Activated naive CD8-positive, alpha-beta T cell treated with anti-CD3 and anti-CD28 coated beads, Interleukin-2, amount 50 U/mL, for 24 hours (primary cell): ENCODE data around the gene COL15A1.

Source experiments
- ATAC-seq: fragments of 150-1000 bp; cut with Tn5 transposase; one replicate; pipeline ENCODE4 v1.10.0; 2021
- DNase-seq: peaks from one replicate; pipeline ENCODE4 v3.0.0; 2021
- H3K27ac Mint-ChIP-seq: one replicate; pipeline ENCODE4 v1.8.0; 2021; ENCODE audit warnings: mild to moderate bottlenecking, mixed read lengths
- H3K27me3 Mint-ChIP-seq: one replicate; pipeline ENCODE4 v1.8.0; 2021; ENCODE audit warnings: mixed read lengths
- H3K36me3 Mint-ChIP-seq: one replicate; pipeline ENCODE4 v1.8.0; 2021; ENCODE audit warnings: low read depth, mixed read lengths
- H3K4me1 Mint-ChIP-seq: one replicate; pipeline ENCODE4 v1.8.0; 2021; ENCODE audit warnings: mixed read lengths
- H3K4me3 Mint-ChIP-seq: one replicate; pipeline ENCODE4 v1.8.0; 2021; ENCODE audit warnings: mild to moderate bottlenecking, moderate library complexity, mixed read lengths
- H3K9me3 Mint-ChIP-seq: one replicate; pipeline ENCODE4 v1.8.0; 2021; ENCODE audit warnings: mixed read lengths

The COL15A1 gene

DNA sequence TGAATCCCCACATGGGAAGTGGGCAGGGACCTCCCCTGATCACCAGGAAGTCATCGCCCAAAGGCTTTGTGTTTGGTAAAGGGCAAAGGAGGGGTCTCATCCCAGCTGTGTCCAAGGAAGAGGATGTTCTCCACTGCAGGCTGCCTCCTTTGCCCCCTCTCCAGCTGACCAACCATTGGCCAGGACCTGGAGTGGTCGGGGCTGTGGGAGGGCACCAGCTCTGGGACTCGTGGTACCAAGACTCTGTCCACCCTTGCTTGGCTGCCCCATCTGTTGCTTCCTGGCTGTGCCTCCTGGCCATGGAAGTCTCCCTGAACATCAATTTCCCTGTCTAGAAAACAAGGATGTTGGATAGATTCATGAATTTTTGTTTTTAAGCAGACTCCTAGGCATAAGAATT lies 34.1 kb downstream of the COL15A1 start:
- Mint-ChIP-seq H3K4me1 (peaks cover 8% of the 10 kb centered on the region), H3K36me3 (no peaks in the 10 kb centered on the region), H3K9me3 (no peaks in the 10 kb centered on the region), H3K27ac (no peak overlapping the region), H3K27me3 (peaks cover 9% of the 10 kb centered on the region), H3K4me3 (no peak overlapping the region)
- ATAC-seq (no peak), DNase-seq (no peak)

DNA sequence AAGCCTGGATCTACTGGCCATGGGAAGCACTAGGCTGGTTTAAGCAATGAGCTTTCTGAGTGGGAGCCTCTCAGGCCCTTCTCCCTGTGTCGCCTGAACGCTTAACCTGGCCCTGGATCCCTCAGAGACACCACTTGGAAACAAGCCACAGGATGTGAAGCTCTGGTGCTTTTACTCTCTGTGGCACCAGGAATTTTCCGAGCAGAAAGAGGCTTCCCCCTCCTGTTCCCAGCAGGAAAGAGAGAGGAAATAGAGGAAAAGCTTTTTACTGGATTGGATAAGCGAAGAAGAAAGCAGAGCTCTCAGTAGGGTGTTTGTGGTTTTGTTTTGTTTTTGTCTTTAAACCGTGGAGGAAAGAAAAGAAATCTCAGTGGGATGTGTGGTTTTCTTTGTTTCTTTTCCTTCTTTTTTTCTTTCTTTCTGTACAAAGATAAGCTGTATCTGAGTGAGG lies 34.5 kb downstream of the COL15A1 start:
- no peak overlapping the region for H3K27ac Mint-ChIP-seq
- H3K27me3 Mint-ChIP-seq, result peaks cover 9% of the 10 kb centered on the region
- H3K36me3 Mint-ChIP-seq, result no peaks in the 10 kb centered on the region
- no peak for DNase-seq
- no peak overlapping the region for H3K4me3 Mint-ChIP-seq
- no peaks in the 10 kb centered on the region for H3K9me3 Mint-ChIP-seq
- ATAC-seq, result no peak
- H3K4me1 Mint-ChIP-seq, result peaks cover 8% of the 10 kb centered on the region

DNA sequence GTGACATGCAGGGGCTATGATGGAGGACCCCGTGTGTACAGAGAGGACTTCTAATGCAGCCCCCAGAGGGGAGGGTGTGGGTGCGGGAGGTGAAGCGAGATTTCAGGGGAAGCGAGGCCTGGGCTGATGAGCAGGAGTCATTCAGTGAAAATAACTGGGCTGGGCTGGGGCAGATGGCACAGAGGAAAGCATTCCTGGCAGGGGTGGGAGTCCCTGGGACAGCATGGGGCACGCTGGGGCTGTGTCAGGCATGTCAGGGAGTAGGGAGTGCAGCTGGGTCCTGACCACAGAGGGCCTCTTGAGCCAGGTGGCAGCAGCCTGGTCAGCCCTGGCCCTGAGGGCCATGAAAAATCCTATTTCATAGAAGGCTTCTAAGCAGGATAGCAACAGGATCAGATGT lies 36.6 kb downstream of the COL15A1 start:
- peaks cover 5% of the 10 kb centered on the region for H3K4me1 Mint-ChIP-seq
- H3K9me3 Mint-ChIP-seq, result no peaks in the 10 kb centered on the region
- no peak for DNase-seq
- no peak overlapping the region for H3K4me3 Mint-ChIP-seq
- ATAC-seq, result no peak
- H3K27me3 Mint-ChIP-seq, result peaks cover 9% of the 10 kb centered on the region
- no peaks in the 10 kb centered on the region for H3K36me3 Mint-ChIP-seq
- no peak overlapping the region for H3K27ac Mint-ChIP-seq

DNA sequence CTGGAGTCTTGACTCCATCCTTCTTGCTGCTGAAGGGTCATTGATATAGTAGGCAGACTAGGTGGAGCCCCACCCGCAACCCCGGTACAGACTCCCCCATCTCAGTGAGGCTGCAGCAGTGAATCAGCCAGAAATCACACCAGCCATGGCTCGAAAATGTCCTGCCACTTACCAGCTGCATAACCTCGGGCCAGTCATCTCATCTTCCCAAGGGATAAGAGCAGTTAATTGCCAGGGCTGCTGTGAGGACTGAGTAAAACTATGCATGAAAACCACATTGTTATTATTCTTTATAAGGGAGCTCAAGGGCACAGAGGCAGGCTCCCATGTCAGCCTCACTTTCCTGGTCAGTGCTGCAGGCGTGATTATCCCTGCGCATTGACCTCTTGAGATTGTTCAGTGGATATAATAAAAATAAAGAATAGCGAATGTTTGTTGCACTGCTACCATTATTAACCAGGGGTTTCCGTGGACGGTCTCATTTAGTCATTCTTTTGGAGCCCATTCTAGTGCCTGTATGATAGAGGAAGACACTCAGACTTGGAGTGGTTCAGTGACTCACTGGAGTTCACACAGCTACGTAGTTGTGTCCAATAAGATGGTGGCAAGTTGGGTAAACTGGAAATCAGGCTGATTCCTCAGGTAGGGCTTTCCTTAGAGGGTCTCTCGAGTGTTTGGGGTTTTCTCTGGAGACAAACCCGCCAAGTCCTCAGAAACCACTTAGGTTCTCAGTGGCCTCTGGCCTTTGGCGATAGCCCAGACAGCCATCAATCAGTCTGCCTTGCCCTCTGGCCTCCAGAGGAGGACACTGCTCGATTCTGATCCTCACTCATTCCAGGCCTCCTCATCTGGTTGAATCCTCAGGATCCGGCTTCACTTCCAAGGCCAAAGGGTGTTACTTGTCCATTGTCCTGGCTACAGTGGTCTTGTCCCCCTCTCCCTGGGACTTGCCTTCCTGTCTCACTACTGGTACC lies 39.9 kb downstream of the COL15A1 start:
- Mint-ChIP-seq H3K4me1 (no peaks in the 10 kb centered on the region), H3K4me3 (no peak overlapping the region), H3K27ac (no peak overlapping the region), H3K36me3 (no peaks in the 10 kb centered on the region), H3K27me3 (peaks cover 4% of the 10 kb centered on the region), H3K9me3 (no peaks in the 10 kb centered on the region)
- DNase-seq (no peak), ATAC-seq (no peak)

DNA sequence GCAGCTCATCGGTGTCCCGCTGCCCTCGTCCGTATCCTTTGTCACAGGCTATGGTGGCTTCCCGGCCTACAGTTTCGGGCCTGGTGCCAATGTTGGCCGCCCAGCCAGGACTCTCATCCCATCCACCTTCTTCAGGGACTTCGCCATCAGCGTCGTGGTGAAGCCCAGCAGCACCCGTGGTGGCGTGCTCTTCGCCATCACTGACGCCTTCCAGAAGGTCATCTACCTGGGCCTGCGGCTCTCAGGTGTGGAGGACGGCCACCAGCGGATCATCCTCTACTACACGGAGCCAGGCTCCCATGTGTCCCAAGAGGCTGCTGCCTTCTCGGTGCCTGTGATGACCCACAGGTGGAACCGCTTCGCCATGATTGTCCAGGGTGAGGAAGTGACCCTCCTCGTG lies 41.9 kb downstream of the COL15A1 start:
- ATAC-seq, result no peak
- H3K4me3 Mint-ChIP-seq, result no peak overlapping the region
- H3K36me3 Mint-ChIP-seq, result no peaks in the 10 kb centered on the region

DNA sequence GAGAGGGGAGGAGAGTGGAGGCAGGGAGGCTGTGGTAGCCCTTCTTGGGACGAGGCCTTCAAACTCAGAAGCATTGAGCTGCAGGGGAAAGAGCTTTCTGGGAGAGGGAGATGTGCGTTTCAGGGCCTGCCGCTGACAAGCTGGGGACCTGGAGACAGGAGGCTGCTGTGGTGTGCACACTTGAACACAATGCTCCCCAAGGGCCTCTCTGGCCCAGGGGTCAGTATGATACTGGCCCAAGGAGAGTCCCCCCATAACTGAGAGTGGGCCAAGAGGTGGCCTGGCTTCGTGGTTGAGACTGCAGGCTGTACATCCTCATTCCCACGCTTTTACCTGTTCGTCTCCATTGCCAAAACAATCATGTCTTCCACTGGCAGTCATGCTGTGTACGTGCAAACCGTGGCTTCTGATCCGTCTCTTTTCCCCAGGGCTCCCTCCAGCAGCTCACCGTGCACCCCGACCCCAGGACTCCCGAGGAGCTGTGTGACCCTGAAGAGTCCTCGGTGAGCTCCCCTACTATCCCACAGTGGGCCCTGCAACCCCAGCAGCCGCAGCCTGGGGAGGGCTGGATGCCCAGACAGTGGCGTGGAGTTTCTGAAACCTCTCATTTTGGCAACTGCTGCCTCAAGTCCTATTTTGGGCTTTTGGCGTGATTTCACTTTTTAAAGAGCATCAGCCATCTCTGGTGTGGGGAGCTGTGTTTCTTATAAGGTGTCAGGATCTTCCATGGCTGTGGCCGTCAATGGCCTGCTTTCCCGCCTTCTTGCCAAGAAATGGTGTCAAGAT lies 43.4 kb downstream of the COL15A1 start:
- no peak overlapping the region for H3K27ac Mint-ChIP-seq
- ATAC-seq, result no peak
- DNase-seq, result no peak
- no peaks in the 10 kb centered on the region for H3K36me3 Mint-ChIP-seq
- H3K27me3 Mint-ChIP-seq, result no peaks in the 10 kb centered on the region
- H3K4me3 Mint-ChIP-seq, result no peak overlapping the region
- peaks cover 2% of the 10 kb centered on the region for H3K4me1 Mint-ChIP-seq
- no peaks in the 10 kb centered on the region for H3K9me3 Mint-ChIP-seq

More for the DNA sequence above, 41.9 kb downstream of the COL15A1 start:
- Mint-ChIP-seq H3K27me3 (no peaks in the 10 kb centered on the region), H3K9me3 (no peaks in the 10 kb centered on the region), H3K27ac (no peak overlapping the region), H3K4me1 (peaks cover 2% of the 10 kb centered on the region)
- DNase-seq, result no peak

DNA sequence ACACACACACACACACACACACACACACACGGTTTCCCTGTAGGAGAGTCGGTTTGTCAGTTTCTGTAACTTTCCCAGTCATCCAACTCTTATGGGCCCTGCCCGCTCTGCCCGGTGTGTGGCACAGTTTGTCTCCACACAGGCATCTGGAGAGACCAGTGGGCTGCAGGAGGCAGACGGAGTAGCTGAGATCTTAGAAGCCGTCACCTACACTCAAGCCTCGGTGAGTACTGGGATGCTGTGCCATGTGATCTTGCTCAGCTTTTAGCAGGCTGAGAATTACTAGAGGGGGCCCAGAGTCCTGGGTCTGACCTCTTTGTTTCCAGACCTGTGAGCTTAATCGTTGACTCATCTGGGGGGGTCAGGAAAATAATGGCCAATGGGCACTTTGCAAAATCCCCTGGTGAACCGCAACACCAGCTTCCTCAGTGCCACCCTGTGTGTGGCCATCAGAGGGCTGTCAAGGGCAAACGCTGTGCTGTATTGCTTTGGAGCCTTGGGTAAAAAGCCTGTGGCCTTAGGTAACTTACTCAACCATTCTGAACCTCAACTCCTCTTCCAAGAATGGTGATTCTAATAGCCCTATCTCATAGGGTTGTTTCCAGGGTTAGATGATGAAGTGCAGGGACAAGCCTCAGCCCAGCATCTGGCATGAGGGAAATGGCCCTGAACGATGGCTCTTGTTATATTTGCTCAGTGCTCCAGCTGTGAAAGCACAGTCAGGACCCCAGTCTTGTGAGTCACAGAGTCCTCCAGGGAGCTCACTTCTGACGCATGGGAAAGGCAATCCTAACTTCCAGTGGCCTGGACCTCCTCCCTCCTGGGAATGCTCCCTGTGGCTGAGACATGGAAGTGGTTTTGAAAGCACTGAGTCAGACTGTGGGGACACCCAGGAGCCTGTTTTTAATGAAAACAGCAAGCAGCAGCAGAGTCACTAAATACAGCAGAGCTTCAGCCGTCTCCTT lies 45.6 kb downstream of the COL15A1 start:
- ATAC-seq, result no peak
- Mint-ChIP-seq H3K9me3 (no peaks in the 10 kb centered on the region), H3K36me3 (no peaks in the 10 kb centered on the region), H3K4me1 (peaks cover 14% of the 10 kb centered on the region), H3K27ac (no peak overlapping the region), H3K4me3 (no peak overlapping the region), H3K27me3 (no peaks in the 10 kb centered on the region)
- no peak for DNase-seq

DNA sequence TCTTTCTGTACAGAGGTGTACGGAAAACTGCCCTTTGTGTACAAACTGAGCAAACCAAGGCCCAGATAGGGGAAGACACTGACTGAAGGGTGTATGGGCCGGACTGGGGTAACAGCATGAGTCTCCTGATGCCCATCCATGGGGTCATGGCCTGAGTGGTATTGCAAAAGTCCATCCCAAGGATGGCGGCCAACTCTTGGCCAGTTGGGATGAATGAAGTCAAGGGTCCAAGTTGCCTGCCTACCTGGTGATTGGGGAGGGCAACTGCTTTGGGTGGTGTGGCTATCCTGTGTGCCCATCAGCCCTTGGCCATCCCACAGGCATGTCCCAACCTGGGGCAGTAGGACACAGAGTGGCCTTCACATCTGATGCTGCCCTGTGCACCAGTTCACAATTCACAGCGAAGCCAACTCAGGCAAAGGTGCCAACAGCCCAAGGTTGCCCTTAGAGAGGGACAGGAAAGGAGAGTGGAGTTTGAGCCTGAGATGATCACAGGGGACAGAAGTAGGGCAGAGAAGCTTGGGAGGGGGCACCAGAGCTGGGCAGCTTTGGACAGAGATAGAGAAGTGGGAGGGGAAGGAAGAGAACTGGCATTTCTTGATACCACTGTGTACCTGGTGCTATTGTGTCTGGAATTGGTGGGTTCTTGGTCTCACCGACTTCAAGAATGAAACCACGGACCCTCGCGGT lies 46.6 kb downstream of the COL15A1 start:
- Mint-ChIP-seq H3K27me3 (peaks cover under 1% of the 10 kb centered on the region), H3K9me3 (no peaks in the 10 kb centered on the region), H3K27ac (no peak overlapping the region), H3K4me3 (no peak overlapping the region), H3K4me1 (peaks cover 15% of the 10 kb centered on the region), H3K36me3 (no peaks in the 10 kb centered on the region)
- no peak for DNase-seq
- ATAC-seq, result no peak

DNA sequence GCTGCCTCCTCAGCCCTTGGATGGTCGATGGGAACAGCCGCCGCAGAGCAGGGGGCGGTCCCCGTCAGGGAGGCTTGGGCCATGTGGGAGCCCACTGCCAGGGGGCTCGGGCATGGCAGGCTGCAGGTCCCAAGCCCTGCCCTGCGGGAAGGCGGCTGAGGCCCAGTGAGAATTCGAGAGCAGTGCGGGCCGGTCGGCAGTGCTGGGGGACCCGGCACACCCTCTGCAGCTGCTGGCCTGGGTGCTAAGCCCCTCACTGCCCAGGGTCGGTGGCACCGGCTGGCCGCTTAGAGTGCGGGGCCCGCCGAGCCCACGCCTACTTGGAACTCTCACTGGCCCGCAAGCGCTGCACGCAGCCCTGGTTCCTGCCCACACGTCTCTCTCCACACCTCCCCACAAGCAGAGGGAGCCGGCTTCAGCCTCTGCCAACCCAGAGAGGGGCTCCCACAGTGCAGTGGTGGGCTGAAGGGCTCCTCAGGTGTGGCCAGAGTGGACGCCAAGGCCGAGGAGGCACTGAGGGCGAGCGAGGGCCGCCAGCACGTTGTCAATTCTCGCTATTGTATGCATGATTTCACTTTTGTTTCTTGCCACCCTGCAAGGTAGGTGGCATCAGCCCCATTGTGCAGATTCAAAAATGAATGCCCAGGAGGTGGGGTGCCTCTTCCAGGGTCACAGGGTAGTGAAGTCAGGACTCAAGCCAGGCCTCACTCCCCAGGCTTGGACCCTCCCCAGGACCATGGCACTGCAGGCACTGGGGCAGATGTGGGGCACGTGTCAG lies 48.6 kb downstream of the COL15A1 start:
- ATAC-seq (no peak), DNase-seq (no peak)
- Mint-ChIP-seq H3K4me3 (no peak overlapping the region), H3K9me3 (no peaks in the 10 kb centered on the region), H3K27me3 (peaks cover 5% of the 10 kb centered on the region), H3K27ac (no peak overlapping the region), H3K4me1 (peaks cover 15% of the 10 kb centered on the region), H3K36me3 (no peaks in the 10 kb centered on the region)

DNA sequence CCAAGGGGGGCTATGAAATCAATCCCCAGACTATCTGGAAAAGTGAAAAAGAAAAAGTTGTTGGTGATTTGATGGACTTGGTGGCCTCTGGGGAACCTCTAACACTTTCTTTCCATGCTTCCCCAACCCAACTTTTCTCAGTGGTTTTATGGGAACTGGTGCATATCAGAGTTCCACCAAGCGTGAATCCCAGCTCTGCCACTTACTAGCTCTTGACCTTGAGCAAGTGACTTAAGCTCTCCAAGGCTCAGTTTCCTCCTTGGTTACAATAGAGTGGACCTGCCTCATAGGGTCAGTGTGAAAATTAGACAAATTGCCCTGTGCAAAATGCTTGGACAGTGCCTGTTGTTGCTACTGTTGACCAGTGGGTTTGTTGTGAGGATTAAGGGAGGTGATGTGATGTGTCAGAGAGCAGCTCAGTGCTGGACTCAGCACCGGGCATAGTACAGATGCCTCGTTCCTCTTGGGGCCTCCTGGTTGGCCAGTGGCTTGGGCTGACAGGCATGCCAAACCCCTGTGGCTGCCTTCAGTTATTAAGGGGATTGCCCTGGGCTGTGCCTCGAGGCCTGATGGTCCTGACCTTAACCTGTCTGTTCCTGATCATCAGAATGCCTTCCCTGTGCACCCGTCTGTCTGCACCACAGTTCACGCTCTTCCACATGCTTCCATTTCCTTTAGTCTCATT lies 49.3 kb downstream of the COL15A1 start:
- Mint-ChIP-seq H3K27me3 (peaks cover 5% of the 10 kb centered on the region), H3K4me3 (no peak overlapping the region), H3K9me3 (no peaks in the 10 kb centered on the region)

DNA sequence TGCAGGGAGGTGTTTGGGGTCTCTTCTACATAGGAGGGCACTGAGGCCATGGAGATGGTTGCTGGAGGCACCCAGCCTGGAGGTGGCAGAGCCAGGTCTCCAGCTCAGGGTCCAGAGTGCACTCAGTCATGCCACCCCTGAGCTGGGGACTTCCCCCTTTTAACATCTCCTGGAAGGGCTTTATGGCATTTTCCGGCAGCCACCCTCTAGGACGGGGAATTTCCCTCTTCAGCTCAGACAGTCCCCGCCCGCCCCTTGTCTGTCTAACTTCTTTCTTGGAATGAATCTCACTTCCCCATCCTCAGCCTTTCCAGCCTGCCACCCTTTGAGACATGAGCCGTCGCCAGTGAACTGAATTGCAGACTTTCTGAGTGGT lies 49.9 kb downstream of the COL15A1 start:
- H3K27ac Mint-ChIP-seq, result peak overlapping the region; percentile 47
- peak; percentile 59 for DNase-seq
- no peaks in the 10 kb centered on the region for H3K9me3 Mint-ChIP-seq
- no peaks in the 10 kb centered on the region for H3K36me3 Mint-ChIP-seq
- peak; percentile 86 for ATAC-seq
- H3K27me3 Mint-ChIP-seq, result peaks cover 7% of the 10 kb centered on the region
- peaks cover 15% of the 10 kb centered on the region for H3K4me1 Mint-ChIP-seq
- H3K4me3 Mint-ChIP-seq, result no peak overlapping the region

More for the DNA sequence above, 49.3 kb downstream of the COL15A1 start:
- DNase-seq, result no peak
- no peaks in the 10 kb centered on the region for H3K36me3 Mint-ChIP-seq
- H3K27ac Mint-ChIP-seq, result peak overlapping the region; percentile 47
- ATAC-seq, result no peak
- peaks cover 15% of the 10 kb centered on the region for H3K4me1 Mint-ChIP-seq

DNA sequence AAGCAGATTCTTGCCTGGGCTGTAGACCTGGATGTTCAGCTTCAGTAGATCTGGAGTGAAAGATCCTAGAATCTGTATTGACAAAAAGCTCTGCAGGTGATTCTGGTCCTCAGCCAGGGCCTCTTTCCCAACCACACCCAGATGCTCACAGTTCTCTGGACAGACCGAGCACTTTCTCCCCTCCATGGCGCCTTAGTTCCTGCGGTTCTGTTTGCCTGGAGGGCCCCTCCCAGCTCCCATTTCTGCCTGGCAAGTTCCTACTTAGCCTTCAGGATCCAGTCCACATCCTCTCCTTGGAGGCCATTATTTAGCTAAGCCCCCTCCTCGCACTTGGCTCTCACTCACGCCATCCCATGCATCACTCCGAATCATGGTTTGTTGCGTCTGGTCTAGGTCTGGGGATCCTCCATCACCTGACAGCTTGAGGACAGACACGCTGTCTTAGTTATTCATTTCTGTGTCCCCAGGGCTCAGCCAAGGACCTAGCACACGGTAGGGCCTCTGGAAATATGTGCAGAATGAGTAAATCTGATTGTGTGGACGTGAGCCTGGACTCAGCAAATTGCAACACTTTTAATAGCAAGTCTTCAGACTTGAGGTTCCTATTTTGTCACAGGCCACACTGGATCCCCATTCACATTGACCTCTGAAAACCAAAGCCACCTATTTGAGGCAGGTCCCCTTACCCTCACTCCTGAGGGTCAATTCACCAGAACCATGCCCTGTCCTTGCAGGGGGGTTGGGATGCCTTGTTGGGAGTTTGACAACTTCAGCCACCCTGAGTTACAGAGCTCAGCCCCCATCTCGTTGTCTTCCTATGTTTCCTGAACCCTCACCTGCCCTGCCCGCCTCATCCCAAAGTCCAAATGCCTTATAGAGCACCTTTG lies 50.7 kb downstream of the COL15A1 start:
- Mint-ChIP-seq H3K4me3 (no peak overlapping the region), H3K9me3 (no peaks in the 10 kb centered on the region), H3K36me3 (no peaks in the 10 kb centered on the region), H3K27ac (no peak overlapping the region), H3K27me3 (peaks cover 7% of the 10 kb centered on the region), H3K4me1 (peaks cover 14% of the 10 kb centered on the region)
- no peak for DNase-seq
- ATAC-seq, result no peak
